GM19193 (cell line): ENCODE results near the gene ST6GALNAC5.

ENCODE experiments used
- POLR2A ChIP-seq: IDR thresholded peaks from 4 replicates; pipeline ENCODE4 v1.6.1; 2011; ENCODE audit not compliant: insufficient read depth, insufficient read length; ENCODE audit errors: extremely low read depth

Gene ST6GALNAC5

GRCh38 chr1:76892675-76893074 is 25.4 kb downstream of the ST6GALNAC5 start:
- TF ChIP-seq POLR2A = no peak

GRCh38 chr1:76901158-76901767 is 34.0 kb downstream of the ST6GALNAC5 start:
- no peak for TF ChIP-seq POLR2A

DNA sequence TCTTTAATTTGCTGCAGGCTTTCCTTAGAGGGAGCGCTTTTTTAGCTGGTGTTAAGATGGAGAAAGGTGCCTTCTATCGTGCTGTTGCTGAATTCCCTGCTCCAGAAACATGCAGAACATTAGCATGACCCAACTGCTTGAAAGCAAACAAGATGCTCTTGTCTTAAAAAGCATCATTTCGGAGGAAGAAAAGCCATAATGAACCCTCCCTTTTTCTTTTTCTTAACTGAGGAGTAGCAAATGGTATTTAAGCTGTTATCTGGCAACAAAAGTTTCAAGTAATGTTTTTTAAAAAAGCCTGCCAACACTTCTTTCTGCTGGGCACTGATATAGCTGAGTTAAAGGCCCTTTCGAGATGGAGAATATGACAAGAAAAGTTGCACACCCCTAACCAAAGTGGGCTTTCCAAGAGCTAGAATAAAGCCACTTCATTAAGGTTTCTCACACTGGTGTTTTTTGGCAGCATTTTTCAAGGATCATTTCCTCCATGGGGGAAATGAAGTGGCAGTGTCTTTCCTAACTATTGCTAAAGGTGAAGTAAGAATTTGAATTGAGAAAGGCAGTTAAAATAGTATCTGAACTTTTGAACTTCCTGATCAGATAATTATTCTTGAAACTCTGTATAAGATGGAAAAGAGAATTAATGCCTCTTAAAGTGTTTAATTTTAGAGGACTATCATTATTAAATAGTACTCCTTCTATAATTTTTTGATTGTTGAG is 38.8 kb downstream of the ST6GALNAC5 start:
- TF ChIP-seq POLR2A = no peak

- TF ChIP-seq POLR2A = no peak
Measured at GRCh38 chr1:76909311-76909710, 42.0 kb downstream of the ST6GALNAC5 start.

GRCh38 chr1:76919085-76919484 is 51.8 kb downstream of the ST6GALNAC5 start:
- TF ChIP-seq POLR2A = no peak

DNA sequence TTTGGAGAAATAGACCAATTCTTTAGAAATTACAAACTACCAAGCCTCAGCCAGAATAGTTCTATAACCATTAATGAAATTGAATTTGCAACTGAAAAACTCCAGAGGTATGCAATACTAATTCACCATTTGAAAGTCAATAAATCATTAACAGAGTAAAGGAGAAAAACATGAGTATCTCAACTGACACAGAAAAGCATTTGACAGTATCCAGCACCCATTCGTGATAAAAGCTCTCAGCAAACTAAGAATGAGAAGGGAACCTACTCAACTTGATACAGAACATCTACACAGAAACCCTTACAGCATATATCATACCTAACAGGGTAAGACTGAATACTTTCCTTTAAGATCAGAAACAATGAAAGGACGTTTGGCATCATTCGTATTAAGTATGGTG is 54.3 kb downstream of the ST6GALNAC5 start:
- no peak for TF ChIP-seq POLR2A

DNA sequence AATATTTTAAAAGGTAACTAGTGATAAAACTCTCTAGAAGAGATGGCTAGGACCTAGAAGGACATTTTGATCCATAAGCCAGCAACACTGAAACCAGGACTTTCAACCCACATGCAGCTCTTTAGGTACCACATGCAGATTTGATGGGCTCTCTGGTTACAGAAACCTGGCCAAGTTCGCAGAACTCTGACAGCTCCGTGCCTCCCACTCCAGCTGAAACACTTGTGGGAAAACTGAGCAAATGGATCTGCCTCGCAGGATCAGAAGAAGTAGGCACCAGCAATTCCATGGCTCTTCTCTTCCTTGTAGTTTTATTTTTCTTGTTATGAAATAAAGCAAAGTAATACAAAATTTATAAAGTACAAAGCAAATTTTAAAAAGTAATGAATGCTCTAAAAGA is 58.5 kb downstream of the ST6GALNAC5 start:
- TF ChIP-seq POLR2A = no peak

GRCh38 chr1:76928522-76928921 is 61.2 kb downstream of the ST6GALNAC5 start:
- TF ChIP-seq POLR2A = no peak

- TF ChIP-seq POLR2A = no peak
Measured at GRCh38 chr1:76929136-76929535, 61.9 kb downstream of the ST6GALNAC5 start.

DNA sequence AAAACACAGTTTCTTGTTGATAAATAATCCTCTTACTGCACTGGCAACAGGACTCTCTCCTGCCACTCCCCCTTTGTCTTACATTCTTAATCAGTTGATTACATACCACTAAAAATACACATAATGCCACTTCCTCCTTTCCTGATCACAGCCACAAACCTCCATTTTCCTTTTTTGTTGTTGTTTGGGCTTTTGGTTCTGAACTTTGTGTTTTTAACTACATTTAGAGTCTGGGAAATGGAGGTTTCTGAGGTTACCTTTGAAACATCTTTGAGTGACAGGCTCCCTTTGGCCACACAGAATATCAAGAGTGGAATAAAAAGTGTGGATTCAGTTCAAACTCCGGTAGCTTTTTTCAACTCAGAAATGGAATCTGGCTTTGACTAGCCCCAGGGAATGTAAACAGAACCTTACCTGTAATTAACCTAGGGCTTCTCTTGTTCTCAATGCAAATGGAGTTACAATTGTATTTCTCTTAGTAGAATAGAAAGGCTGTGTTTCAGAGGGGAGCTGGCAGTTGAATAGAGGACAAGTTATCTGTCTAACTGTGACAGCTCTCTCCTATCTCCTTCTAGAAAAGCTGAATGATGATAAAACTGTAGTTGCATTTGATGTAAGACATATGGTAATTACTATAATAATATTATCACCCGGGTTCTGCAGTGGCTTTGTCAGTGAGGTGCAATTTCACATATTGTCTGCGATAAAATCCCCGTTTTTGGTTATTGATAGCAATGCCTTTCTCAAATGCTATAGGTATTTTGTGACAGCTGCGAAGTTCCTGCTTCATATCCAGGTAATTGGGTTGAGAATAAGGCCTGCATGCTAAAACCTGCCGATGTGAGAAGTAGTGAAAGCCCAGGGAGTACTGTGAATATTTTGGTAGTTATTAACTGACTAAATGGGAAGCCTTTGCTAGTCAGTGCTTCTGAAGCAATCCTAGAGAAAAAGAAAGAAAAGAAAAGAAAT is 66.9 kb downstream of the ST6GALNAC5 start:
- TF ChIP-seq POLR2A = no peak

DNA sequence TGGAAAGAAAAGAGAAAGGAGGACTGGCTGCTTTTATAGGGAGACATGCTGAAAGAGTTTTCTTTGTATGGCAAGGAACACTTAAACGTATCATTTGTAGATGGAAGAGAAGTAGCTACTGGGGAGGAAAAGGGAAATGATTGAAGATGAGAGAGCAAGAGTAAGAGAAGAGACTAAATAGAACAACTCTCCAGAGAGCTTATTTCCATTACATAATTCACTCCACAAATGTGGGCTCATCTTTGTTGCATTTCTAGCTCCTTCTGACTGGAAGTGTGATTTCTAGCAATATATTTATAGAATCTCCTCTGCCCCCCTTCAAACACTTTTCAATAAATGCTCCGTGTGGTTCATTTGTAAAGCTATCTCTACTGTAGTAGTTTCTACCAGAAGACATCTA is 71.0 kb downstream of the ST6GALNAC5 start:
- no peak for TF ChIP-seq POLR2A

DNA sequence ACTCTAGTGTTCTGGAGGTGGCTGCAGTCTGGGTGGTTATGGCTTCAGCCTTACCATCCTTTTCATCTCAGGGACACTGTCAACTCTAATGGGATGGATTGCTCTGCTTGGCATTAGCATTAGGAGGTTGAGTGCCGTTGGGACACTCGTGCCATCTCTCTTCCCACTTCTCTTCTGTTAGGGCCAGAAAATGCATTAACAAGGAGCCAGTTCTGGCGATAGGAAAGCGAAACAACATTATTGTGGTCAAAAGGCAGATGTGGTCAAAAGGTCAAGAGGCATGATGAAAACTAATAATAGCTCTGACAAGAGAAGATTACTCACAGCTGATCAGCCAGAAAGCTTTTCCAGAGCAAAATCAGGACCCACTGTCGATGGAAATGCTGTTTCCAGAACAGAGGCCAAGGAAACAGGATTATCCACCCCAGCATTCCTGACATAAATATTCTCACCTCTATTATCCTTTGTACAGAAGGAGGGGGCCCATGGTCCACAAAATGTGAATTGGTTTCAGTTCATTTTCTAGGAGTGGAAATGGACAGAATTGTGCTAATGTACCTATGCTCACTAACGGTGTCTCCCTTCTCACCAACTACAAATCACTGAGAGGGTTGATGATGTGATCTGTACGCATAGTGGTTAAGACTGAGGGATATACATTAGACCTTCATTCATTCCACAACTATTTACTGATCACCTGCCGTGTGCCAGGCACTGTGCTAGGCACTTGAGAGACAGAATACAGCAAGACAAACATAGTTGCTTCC is 72.0 kb downstream of the ST6GALNAC5 start:
- TF ChIP-seq POLR2A = no peak

GRCh38 chr1:76939817-76940216 is 72.5 kb downstream of the ST6GALNAC5 start:
- no peak for TF ChIP-seq POLR2A

DNA sequence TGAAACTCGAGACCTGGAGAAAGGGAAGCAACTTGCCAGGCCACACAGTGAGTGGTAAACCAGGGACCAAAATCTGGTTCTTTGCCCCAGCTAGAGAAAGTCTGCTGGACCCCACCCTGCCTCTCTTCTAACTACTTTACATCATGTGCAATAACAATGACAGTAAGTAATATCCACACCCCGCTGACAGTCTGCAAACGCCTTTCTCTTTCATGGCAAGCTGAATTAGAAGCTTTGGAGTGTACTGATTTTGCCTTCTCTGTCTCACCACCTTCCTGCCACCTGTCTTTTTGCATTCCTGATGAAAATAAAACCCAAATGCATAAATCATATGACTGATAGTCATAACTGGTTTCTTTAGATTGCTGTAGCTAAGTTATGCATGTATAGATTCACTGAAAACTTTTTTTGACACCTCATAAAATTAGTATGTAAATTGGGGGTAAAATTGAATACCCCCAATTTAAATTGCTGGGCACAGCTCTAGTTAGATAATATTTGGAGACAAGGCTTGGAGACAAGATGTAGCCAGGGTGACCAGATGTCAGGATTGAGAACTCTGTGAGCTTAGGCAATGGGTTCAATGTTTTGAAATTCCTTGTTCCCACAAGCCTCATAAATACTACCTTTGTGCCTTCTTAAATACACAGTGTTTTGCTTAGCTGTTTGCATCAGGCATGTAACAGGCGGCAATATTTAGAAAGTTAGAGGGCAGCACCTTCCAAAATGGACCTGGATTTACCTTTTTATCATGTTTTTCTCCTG is 73.5 kb downstream of the ST6GALNAC5 start:
- no peak for TF ChIP-seq POLR2A
